ENCODE data around the gene RIPK3. TPM values are rescaled to one million over a fixed set of nuclear protein-coding genes. Genes with fewer than 3 reads are reported as not detected.
A peak's percentile ranks its signal among the peaks of the same experiment; 100 is the strongest.

The RIPK3 gene
- total and polyA plus RNA-seq, 7 donors, result 0.94 to 1.9 (median 1.2) TPM

GRCh38 chr14:24325041-24325530, 14.7 kb downstream of the RIPK3 start:
- no peaks in the 10 kb centered on the region for H3K27me3 ChIP-seq (ENCODE audit: insufficient read depth in 3 of 3, low read length in 2 of 3)
- no peaks in the 10 kb centered on the region for H3K4me1 ChIP-seq
- no peak for DNase-seq
- no peak for ATAC-seq
- H3K36me3 ChIP-seq (ENCODE audit: insufficient read depth in 1 of 2, low read depth in 1 of 2), result peaks cover 0 to 4% of the 10 kb centered on the region in 2 donors
- H3K27ac ChIP-seq, result no peak overlapping the region
- 87 to 88% (median 88%) methylated on average over 5 of the region's 5 CpGs for WGBS, 3 donors
- intact Hi-C loops (cut with DNase I), result no loop called here
- H3K4me3 ChIP-seq, result no peak overlapping the region
- H3K9me3 ChIP-seq, result no peaks in the 10 kb centered on the region
- TF ChIP-seq CTCF (IDR thresholded peaks at IDR 0.05), result no peak

- no peak for ATAC-seq
- no peaks in the 10 kb centered on the region for H3K4me1 ChIP-seq
- intact Hi-C loops (cut with DNase I), result no loop called here
- H3K27me3 ChIP-seq (ENCODE audit: insufficient read depth in 3 of 3, low read length in 2 of 3), result peaks cover 0 to 6% (median 4%) of the 10 kb centered on the region in 3 donors
- 63 to 72% (median 69%) methylated on average over 6 of the region's 6 CpGs for WGBS, 3 donors
- peaks cover 0 to 12% of the 10 kb centered on the region in 2 donors for H3K36me3 ChIP-seq (ENCODE audit: insufficient read depth in 1 of 2, low read depth in 1 of 2)
- no peak for TF ChIP-seq CTCF (IDR thresholded peaks at IDR 0.05)
- no peaks in the 10 kb centered on the region for H3K9me3 ChIP-seq
- H3K27ac ChIP-seq, result no peak overlapping the region
- H3K4me3 ChIP-seq, result no peak overlapping the region
- peak in 1 of 2 donors; percentile 47 for DNase-seq
Measured at GRCh38 chr14:24324024-24324423, 15.8 kb downstream of the RIPK3 start.

- 44 to 58% (median 47%) methylated on average over 3 of the region's 3 CpGs for WGBS, 3 donors
- Histone ChIP-seq H3K27ac (no peak overlapping the region), H3K4me1 (no peaks in the 10 kb centered on the region), H3K4me3 (no peak overlapping the region), H3K36me3 (ENCODE audit: insufficient read depth in 1 of 2, low read depth in 1 of 2) (peaks cover 0 to 13% of the 10 kb centered on the region in 2 donors), H3K9me3 (no peaks in the 10 kb centered on the region), H3K27me3 (ENCODE audit: insufficient read depth in 3 of 3, low read length in 2 of 3) (peaks cover 0 to 13% (median 7%) of the 10 kb centered on the region in 3 donors)
- intact Hi-C loops (cut with DNase I), result no loop called here
- no peak for ATAC-seq
- DNase-seq, result no peak
- no peak for TF ChIP-seq CTCF (IDR thresholded peaks at IDR 0.05)
Measured at GRCh38 chr14:24323341-24323740, 16.4 kb downstream of the RIPK3 start.

GRCh38 chr14:24322672-24323071, 17.1 kb downstream of the RIPK3 start:
- TF ChIP-seq CTCF (IDR thresholded peaks at IDR 0.05), result no peak
- Histone ChIP-seq H3K9me3 (no peaks in the 10 kb centered on the region), H3K36me3 (ENCODE audit: insufficient read depth in 1 of 2, low read depth in 1 of 2) (peaks cover 0 to 13% of the 10 kb centered on the region in 2 donors), H3K27me3 (ENCODE audit: insufficient read depth in 3 of 3, low read length in 2 of 3) (peaks cover 0 to 20% (median 7%) of the 10 kb centered on the region in 3 donors), H3K27ac (no peak overlapping the region), H3K4me3 (no peak overlapping the region), H3K4me1 (no peaks in the 10 kb centered on the region)
- no peak for ATAC-seq
- intact Hi-C loops (cut with DNase I), result no loop called here
- WGBS, 3 donors, result 55 to 66% (median 62%) methylated on average over 8 to 10 of the region's 10 CpGs
- peak in 1 of 2 donors; percentile 38 for DNase-seq

All from psoas muscle (tissue), 8 donors.